ENCODE results near the gene EEFSEC. TPM values are rescaled to one million over a fixed set of nuclear protein-coding genes. Genes with fewer than 3 reads are reported as not detected.

Gene EEFSEC
- total and polyA plus RNA-seq, 10 donors, result 8.5 to 19.2 (median 14.2) TPM

DNA sequence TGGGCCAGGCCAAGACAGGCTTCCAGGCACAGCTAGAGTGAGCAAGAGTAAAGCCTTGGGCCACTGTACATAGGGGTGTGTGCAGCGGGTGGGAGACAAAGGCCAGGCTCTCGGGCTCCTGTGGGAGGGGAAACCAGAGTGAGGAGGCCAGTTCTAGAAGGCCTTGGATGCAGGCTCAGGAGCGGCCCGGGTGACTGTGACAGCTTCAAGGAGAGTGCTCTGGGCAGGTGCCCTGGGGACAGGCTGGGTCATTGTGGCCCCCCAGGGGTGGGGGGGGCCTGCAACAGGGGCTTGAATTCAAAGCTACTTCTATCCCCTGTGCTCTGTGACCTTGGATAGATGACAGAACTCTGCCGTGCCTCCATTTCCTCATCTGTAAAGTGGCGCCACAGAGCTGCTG lies 204.3 kb downstream of the EEFSEC start:
- WGBS, 5 donors, result 90 to 97% (median 96%) methylated on average over 4 to 6 of the region's 6 CpGs
- DNase-seq, result peak; percentile 56
- Histone ChIP-seq H3K27ac (no peak overlapping the region), H3K4me3 (no peak overlapping the region), H3K4me1 (peaks cover 0 to 12% (median 2%) of the 10 kb centered on the region in 6 donors), H3K36me3 (peaks cover 0 to 55% (median 7%) of the 10 kb centered on the region in 6 donors), H3K27me3 (replicated peaks in 1 of 7) (no peaks in the 10 kb centered on the region), H3K9me3 (no peaks in the 10 kb centered on the region)
- TF ChIP-seq POLR2A (IDR thresholded peaks at IDR 0.05) (no peak), POLR2AphosphoS5 (IDR thresholded peaks at IDR 0.05) (no peak)
- intact Hi-C loops (cut with DNase I; ENCODE audit: low total_unique reads), result no loop called here

DNA sequence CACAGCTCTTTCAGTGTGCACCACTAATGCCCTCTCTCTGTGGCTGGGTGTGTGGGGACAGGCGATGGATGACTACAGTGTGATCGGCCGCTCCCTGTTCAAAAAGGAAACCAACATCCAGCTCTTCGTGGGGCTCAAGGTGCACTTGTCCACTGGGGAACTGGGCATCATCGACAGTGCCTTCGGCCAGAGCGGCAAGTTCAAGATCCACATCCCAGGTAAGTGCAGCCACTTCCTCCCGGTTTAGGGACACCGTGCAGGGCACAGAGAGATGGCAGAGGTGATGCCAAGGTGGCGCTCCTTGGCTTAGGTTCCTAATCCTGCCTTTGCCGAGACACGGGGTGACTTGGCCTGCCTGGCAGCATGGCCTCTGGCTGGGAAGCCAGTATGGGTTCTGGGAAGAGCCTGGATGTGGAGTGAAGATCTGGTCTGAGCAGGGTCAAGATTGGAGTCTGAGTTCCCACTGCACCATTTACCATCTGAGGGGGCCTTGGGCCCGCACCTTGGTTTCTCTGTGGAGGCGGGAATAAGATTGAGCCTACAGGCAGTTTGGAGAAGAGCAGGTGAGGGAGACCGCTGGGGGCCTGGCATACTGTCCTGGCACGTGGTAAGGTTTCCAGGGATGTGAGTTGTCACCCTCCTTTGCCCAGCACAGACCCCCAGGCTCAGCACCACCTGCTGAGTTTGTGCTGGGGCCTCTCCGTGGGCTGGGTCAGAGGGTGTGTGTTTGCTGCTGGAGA lies 205.0 kb downstream of the EEFSEC start:
- TF ChIP-seq, protein P1, sequence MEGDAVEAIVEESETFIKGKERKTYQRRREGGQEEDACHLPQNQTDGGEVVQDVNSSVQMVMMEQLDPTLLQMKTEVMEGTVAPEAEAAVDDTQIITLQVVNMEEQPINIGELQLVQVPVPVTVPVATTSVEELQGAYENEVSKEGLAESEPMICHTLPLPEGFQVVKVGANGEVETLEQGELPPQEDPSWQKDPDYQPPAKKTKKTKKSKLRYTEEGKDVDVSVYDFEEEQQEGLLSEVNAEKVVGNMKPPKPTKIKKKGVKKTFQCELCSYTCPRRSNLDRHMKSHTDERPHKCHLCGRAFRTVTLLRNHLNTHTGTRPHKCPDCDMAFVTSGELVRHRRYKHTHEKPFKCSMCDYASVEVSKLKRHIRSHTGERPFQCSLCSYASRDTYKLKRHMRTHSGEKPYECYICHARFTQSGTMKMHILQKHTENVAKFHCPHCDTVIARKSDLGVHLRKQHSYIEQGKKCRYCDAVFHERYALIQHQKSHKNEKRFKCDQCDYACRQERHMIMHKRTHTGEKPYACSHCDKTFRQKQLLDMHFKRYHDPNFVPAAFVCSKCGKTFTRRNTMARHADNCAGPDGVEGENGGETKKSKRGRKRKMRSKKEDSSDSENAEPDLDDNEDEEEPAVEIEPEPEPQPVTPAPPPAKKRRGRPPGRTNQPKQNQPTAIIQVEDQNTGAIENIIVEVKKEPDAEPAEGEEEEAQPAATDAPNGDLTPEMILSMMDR (IDR thresholded peaks at IDR 0.05 in 8 of 11, conservative IDR thresholded peaks at IDR 0.05 in 3 of 11), result no peak
- TF ChIP-seq POLR2A (IDR thresholded peaks at IDR 0.05) (no peak), POLR2AphosphoS5 (IDR thresholded peaks at IDR 0.05) (no peak)
- no peak for DNase-seq
- intact Hi-C loops (cut with DNase I; ENCODE audit: low total_unique reads), result no loop called here
- Histone ChIP-seq H3K4me1 (peaks cover 0 to 12% (median 2%) of the 10 kb centered on the region in 6 donors), H3K9me3 (no peaks in the 10 kb centered on the region), H3K36me3 (peaks cover 0 to 62% (median 7%) of the 10 kb centered on the region in 6 donors), H3K4me3 (no peak overlapping the region), H3K27ac (no peak overlapping the region), H3K27me3 (replicated peaks in 1 of 7) (no peaks in the 10 kb centered on the region)
- 92 to 98% (median 95%) methylated on average over 11 to 17 of the region's 17 CpGs for WGBS, 5 donors

DNA sequence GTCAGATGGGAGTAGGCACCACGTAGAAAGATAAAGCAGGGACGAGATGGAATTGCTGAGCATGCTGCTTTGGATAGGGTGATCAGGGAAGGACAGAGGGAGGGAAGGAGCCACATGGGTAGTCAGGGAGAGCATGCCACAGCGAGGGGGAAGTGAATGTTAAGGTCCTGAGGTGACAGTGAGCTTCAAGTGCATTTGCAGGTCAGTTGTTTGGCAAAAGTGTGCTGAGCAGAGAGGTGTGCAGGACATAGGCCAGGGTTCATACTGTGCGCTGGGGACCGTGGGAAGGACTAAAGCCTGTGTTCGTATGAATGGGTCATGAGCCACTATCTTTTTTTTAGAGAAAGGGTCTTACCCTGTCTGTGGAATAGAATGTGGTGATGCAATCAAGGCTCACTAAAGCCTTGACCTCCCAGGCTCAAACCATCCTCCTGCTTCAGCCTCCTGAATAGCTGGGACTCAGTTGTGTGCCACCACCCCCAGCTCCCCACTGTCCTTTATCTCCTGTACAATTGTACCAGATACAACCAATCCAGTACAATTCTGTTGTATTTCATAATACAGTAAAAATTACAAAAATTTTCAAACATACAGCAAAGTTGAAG lies 205.9 kb downstream of the EEFSEC start:
- Histone ChIP-seq H3K36me3 (peaks cover 0 to 64% (median 7%) of the 10 kb centered on the region in 6 donors), H3K4me1 (peaks cover 0 to 9% (median 0%) of the 10 kb centered on the region in 6 donors), H3K9me3 (no peaks in the 10 kb centered on the region), H3K27me3 (replicated peaks in 1 of 7) (no peaks in the 10 kb centered on the region), H3K4me3 (no peak overlapping the region), H3K27ac (no peak overlapping the region)
- no peak for TF ChIP-seq POLR2A (IDR thresholded peaks at IDR 0.05)
- TF ChIP-seq, protein P1 (IDR thresholded peaks at IDR 0.05 in 8 of 11, conservative IDR thresholded peaks at IDR 0.05 in 3 of 11), result no peak
- no peak for TF ChIP-seq POLR2AphosphoS5 (IDR thresholded peaks at IDR 0.05)
- intact Hi-C loops (cut with DNase I; ENCODE audit: low total_unique reads), result no loop called here
- WGBS, 5 donors, result 86 to 93% (median 92%) methylated on average over 6 of the region's 6 CpGs
- no peak for DNase-seq

DNA sequence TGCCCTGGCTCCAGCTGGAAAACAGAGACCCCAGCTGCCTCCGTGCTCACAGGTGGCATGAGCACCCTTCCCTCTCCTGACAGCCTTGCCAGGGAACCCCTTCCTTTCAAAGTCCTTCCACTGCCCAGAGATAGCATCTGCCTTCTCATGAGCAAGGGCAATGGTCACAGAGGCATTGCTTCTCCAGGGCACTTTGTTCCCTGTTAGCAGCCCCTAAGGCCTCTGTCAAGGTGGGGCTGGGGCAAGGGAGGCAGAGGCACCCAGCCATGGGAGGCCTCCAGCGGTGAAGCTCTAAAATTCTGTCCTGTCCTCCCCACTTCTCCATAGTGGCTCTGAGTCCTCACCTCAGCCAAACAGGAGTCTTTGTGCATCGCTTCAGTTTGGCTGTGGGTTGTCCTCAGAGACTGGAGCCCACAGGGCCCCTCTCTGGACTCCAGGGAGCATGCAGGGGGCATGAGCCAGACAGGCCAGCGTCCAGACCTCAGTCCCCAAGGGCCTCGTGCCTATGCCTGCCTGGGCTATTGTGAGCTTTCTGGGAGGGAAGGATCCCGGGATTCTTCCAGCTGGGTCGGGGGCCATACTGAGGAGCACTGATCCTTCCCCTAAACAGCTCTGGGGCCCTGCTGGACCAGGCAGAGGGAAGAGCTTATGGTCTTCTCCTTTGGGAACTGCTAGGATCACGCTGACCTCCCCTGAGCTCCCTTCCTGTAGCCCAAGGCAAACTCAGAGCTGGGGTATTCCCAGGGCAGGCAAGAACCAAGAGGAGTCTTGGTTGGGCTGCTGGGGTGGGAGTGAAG lies 206.8 kb downstream of the EEFSEC start:
- TF ChIP-seq, protein P1 (IDR thresholded peaks at IDR 0.05 in 8 of 11, conservative IDR thresholded peaks at IDR 0.05 in 3 of 11), result no peak
- H3K27ac ChIP-seq, result no peak overlapping the region
- 90 to 95% (median 91%) methylated on average over 7 to 8 of the region's 8 CpGs for WGBS, 5 donors

More for the DNA sequence above, 206.8 kb downstream of the EEFSEC start:
- H3K9me3 ChIP-seq, result no peaks in the 10 kb centered on the region
- intact Hi-C loops (cut with DNase I; ENCODE audit: low total_unique reads), result no loop called here
- no peak for DNase-seq
- H3K27me3 ChIP-seq (replicated peaks in 1 of 7), result no peaks in the 10 kb centered on the region
- H3K4me3 ChIP-seq, result no peak overlapping the region
- H3K36me3 ChIP-seq, result peaks cover 0 to 67% (median 7%) of the 10 kb centered on the region in 6 donors
- no peaks in the 10 kb centered on the region for H3K4me1 ChIP-seq
